Activated naive CD4-positive, alpha-beta T cell treated with anti-CD3 and anti-CD28 coated beads, Interleukin-2, amount 10 ng/mL, durations not matched to agents 5 hours and 36 hours (primary cell): Measurements from ENCODE around the gene ORC4. TPM values are rescaled to one million over a fixed set of nuclear protein-coding genes. Genes with fewer than 3 reads are reported as not detected.

ENCODE experiments used
- total RNA-seq, 2 experiments: library from RNA; stranded (reverse); gene quantifications; one replicate each; pipeline ENCODE4 v1.2.3, GENCODE V29; 2021

Gene ORC4
- total RNA-seq: 10 to 100 TPM; 31.4 to 32.4 TPM

DNA sequence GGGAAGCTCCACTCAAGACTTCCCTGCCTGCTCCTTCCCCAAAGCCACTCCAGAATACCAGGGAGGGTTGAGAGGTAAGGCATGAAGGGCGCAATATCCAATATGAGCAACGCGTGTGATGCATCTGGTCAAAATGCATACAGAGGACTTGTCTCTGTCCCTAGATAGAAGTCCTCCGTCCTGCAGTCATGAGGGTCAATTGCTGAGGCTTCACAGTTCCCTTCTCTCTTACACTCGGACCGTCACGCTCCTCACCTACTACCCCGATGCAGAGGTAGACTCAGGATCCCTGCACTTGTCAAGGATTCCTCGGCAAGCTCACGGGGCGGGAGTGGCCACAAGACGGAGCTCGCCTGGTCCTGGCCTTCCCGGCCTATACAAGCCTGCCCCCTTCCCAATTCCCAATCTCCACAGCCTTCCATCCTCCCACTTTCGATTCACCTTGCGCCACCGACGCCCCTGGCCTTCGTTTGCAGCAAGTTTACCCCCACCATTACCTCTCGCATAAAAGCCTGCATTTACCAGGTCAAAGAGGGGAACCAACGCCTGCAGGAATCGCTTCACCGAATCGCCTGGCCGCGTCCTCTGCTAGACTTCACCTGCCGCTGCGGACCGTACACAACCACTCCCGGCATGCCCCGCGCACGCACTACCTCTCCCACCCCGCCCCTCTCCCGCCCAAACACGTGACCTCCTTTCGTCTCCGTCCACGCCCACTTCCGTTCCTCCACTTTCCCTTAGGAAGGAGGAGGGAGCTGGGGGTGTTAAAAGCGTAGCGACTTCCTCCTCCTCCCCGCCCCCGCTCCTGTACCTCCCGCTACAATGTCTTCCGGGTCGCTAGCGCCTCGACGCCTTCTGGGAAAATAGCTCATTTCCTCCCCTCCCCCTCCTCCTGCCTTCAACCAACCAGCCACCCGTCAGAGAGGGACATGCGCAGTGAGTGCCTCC lies at the start of gene ORC4:
ORC4 (minus strand) TSS at position 627 of the 948 bp plus-strand sequence. CDS start 44,779 bp downstream, outside the sequence.

DNA sequence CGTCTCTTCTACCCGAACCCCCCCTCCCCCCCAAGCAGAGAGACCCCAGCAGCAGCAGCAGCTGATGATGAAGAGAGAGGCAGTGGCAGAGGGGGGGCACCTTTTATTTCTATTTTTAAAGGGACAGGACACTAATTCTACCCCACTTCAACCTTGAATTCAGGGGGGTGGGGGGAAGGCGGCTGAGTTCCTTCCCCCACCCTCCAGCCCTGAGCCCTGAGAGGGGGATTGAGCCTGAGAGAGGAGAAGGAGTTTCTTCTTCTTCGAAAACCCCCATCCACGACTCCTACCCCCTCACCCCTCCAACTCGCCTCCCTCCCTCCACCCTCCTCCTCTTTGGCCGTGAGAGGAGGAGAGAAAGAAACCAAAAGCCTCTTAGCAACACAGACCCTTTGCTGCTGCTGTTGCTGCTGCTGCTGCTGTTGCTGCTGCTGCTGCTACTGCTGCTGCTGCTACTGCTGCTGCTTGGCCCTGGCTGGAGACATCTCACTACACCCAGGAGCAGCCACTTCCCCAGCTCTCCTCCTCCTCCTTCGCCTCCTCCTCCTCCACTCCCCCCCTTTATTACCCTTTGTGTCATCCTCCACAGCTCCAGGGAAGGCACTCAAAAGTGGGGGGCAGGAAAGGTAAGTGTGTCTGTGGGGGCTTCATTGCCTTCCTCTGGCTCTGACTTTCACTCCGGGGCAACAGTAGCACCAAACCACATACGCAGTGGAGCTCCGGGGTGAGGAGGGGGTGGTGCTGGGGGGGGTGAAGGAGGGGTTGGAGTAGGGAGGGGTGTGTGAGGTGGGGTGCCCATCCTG lies 723 bp upstream of the ORC4 start, which contains the start of gene MBD5:
MBD5 (plus strand) TSS at position 33 of the 803 bp plus-strand sequence.

Other genes with a start within 250 kb of the ORC4 start
- 10 to 100 TPM; 14.4 to 16.5 TPM for gene ACVR2A, start 175.7 kb downstream of the ORC4 start, total RNA-seq
- 10 to 100 TPM; 35.0 to 36.3 TPM for gene MBD5, start 354 bp upstream of the ORC4 start, total RNA-seq